HCT116 (cell line): Measurements from ENCODE around the gene SPIRE1. TPM values are rescaled to one million over a fixed set of nuclear protein-coding genes. Genes with fewer than 3 reads are reported as not detected.

Experiments
- ATAC-seq: fragments of 200-7000 bp; cut with Tn5 transposase; 2 replicates; pipeline ENCODE4 v1.9.1; 2020; ENCODE audit warnings: mild to moderate bottlenecking, moderate library complexity
- BruUV-seq: library from RNA; stranded (reverse); fragments of 400-500 nt; replicated peaks from 2 replicates; lab custom pipeline; 2021; lab: Mats Ljungman, UMichigan
- CTCF ChIA-PET: fragments of 300-600 bp; sonication (Branson Sonifier 250); formaldehyde crosslinking; loops from one replicate; lab custom pipeline; 2021; ENCODE audit warnings: antibody characterized with exemption; lab: Charles Lee
- POLR2A ChIA-PET: fragments of 300-600, 350-600 bp; sonication (Branson Sonifier 250); formaldehyde crosslinking; loops from one replicate; lab custom pipeline; 2021; ENCODE audit warnings: antibody characterized with exemption; lab: Charles Lee
- RAD21 ChIA-PET, 2 experiments: fragments of 300-600 bp; sonication (Branson Sonifier 250); formaldehyde crosslinking; loops; one replicate each; lab custom pipeline; 2023; ENCODE audit warnings: low total read pairs in 2 of 2; ENCODE audit not compliant: uncharacterized antibody in 2 of 2, unreplicated experiment in 2 of 2, low non-redundant PET in 1 of 2; lab: Charles Lee
- DNase-seq: peaks from one replicate; pipeline ENCODE4 v3.0.0-alpha.2; 2010; ENCODE audit warnings: low read depth, low spot score
- H2AFZ ChIP-seq: fragments of 200-600 bp; shearing (Covaris generic), sonication (generic); 2 replicates; pipeline ENCODE4 v1.6.1; 2017; ENCODE audit warnings: low read depth, mixed run types, mixed read lengths, antibody characterized with exemption, low read length; ENCODE audit not compliant: poor library complexity, severe bottlenecking
- H3K27ac ChIP-seq: 2 replicates; pipeline ENCODE4 v1.5.1; 2012; ENCODE audit warnings: low read depth, low read length
- H3K27me3 ChIP-seq: fragments of 200-600 bp; sonication (generic); 2 replicates; pipeline ENCODE4 v1.6.1; 2016; ENCODE audit warnings: mixed run types, low read length, mixed read lengths; ENCODE audit not compliant: insufficient read depth
- H3K36me3 ChIP-seq, 2 experiments: fragments of 200-500 bp in 1 of 2; fragments of 200-600 bp in 1 of 2; sonication (Bioruptor generic) in 1 of 2; sonication (generic) in 1 of 2; 2 replicates each; pipeline versions ENCODE4 v1.5.1 to v1.6.1; 2014 to 2016; ENCODE audit warnings: low read length in 2 of 2, inconsistent platforms in 1 of 2, mixed read lengths in 1 of 2, mixed run types in 1 of 2; ENCODE audit not compliant: insufficient read depth in 2 of 2, control insufficient read depth in 1 of 2
- H3K4me1 ChIP-seq, 2 experiments: fragments of 200-600 bp in 1 of 2; sonication (generic) in 1 of 2; 2 replicates each; pipeline versions ENCODE4 v1.5.1 to v1.6.1; 2012 to 2017; ENCODE audit warnings: low read length in 2 of 2, inconsistent platforms in 1 of 2, mild to moderate bottlenecking in 1 of 2, mixed read lengths in 1 of 2, mixed run types in 1 of 2, moderate library complexity in 1 of 2; ENCODE audit not compliant: insufficient read depth in 2 of 2, control insufficient read depth in 1 of 2
- H3K4me2 ChIP-seq: fragments of 200-600 bp; sonication (generic); 2 replicates; pipeline ENCODE4 v1.6.1; 2017; ENCODE audit warnings: mixed run types, low read length, mixed read lengths
- H3K4me3 ChIP-seq, 2 experiments: fragments of 200-600 bp in 1 of 2; sonication (generic) in 1 of 2; replicated peaks in 1 of 2; 2 replicates each; pipeline ENCODE4 v1.5.1; 2011 to 2016; ENCODE audit warnings: low read length in 2 of 2, control low read depth in 1 of 2, low read depth in 1 of 2, mild to moderate bottlenecking in 1 of 2, mixed read lengths in 1 of 2, mixed run types in 1 of 2
- H3K79me2 ChIP-seq: fragments of 200-600 bp; sonication (generic); 2 replicates; pipeline ENCODE4 v1.6.1; 2017; ENCODE audit warnings: mild to moderate bottlenecking, mixed run types, low read length, moderate library complexity, mixed read lengths; ENCODE audit not compliant: insufficient read depth
- H3K9ac ChIP-seq: fragments of 200-600 bp; sonication (generic); 2 replicates; pipeline ENCODE4 v1.6.1; 2016; ENCODE audit warnings: low read length, mixed read lengths
- H3K9me2 ChIP-seq: fragments of 200-600 bp; sonication (generic), shearing (Covaris generic); 2 replicates; pipeline ENCODE4 v1.6.1; 2017; ENCODE audit warnings: mixed run types, mild to moderate bottlenecking, moderate library complexity; ENCODE audit not compliant: insufficient read depth
- H3K9me3 ChIP-seq, 2 experiments: fragments of 200-500 bp in 1 of 2; fragments of 200-600 bp in 1 of 2; sonication (Bioruptor generic) in 1 of 2; sonication (generic) in 1 of 2; 2 replicates each; pipeline ENCODE4 v1.6.1; 2014 to 2017; ENCODE audit warnings: low read length in 2 of 2, mixed read lengths in 2 of 2, inconsistent platforms in 1 of 2, low read depth in 1 of 2, mild to moderate bottlenecking in 1 of 2, mixed run types in 1 of 2, moderate library complexity in 1 of 2; ENCODE audit not compliant: control insufficient read depth in 1 of 2, insufficient read depth in 1 of 2
- H4K20me1 ChIP-seq: fragments of 200-600 bp; sonication (generic), shearing (Covaris generic); 2 replicates; pipeline ENCODE4 v1.6.1; 2017; ENCODE audit warnings: mixed run types, mild to moderate bottlenecking, moderate library complexity; ENCODE audit not compliant: insufficient read depth
- ATF3 ChIP-seq: IDR thresholded peaks from 2 replicates; pipeline ENCODE4 v1.6.1; 2012
- CEBPB ChIP-seq: IDR thresholded peaks from 2 replicates; pipeline ENCODE4 v1.6.1; 2012; ENCODE audit warnings: low read depth
- CTCF ChIP-seq, 3 experiments: fragments of 200-600 bp in 1 of 3; sonication (generic) in 1 of 3; IDR thresholded peaks in 2 of 3; conservative IDR thresholded peaks in 1 of 3; 2 replicates each; pipeline ENCODE4 v1.5.1; 2012 to 2017; ENCODE audit warnings: low read depth in 2 of 3, low read length in 2 of 3, antibody characterized with exemption in 1 of 3, borderline replicate concordance in 1 of 3, control low read depth in 1 of 3, mild to moderate bottlenecking in 1 of 3, mixed read lengths in 1 of 3, mixed run types in 1 of 3, moderate library complexity in 1 of 3; ENCODE audit not compliant: insufficient read depth in 1 of 3
- EGR1 ChIP-seq: IDR thresholded peaks from 2 replicates; pipeline ENCODE4 v1.6.1; 2012; ENCODE audit warnings: low read depth
- ELF1 ChIP-seq: IDR thresholded peaks from 2 replicates; pipeline ENCODE4 v1.6.1; 2012; ENCODE audit warnings: low read depth, borderline replicate concordance
- EZH2 ChIP-seq: fragments of 200-600 bp; sonication (generic); IDR thresholded peaks from 2 replicates; pipeline ENCODE4 v1.6.1; 2017; ENCODE audit warnings: antibody characterized with exemption, mixed run types
- EZH2phosphoT487 ChIP-seq: fragments of 200-600 bp; IDR thresholded peaks from 2 replicates; pipeline ENCODE4 v1.6.1; 2018; ENCODE audit warnings: antibody characterized with exemption, borderline replicate concordance
- FOSL1 ChIP-seq: IDR thresholded peaks from 2 replicates; pipeline ENCODE4 v1.6.1; 2012; ENCODE audit warnings: low read depth
- JUND ChIP-seq: IDR thresholded peaks from 2 replicates; pipeline ENCODE4 v1.6.1; 2012
- MAX ChIP-seq: IDR thresholded peaks from 2 replicates; pipeline ENCODE4 v1.6.1; 2012
- POLR2A ChIP-seq: IDR thresholded peaks from 2 replicates; pipeline ENCODE4 v1.7.0; 2011; ENCODE audit warnings: borderline replicate concordance; ENCODE audit not compliant: insufficient read depth, insufficient read length; ENCODE audit errors: extremely low read depth
- POLR2AphosphoS5 ChIP-seq: IDR thresholded peaks from 2 replicates; pipeline ENCODE4 v1.6.1; 2011; ENCODE audit warnings: mild to moderate bottlenecking, low read depth, low read length, moderate library complexity
- RAD21 ChIP-seq: IDR thresholded peaks from 2 replicates; pipeline ENCODE4 v1.6.1; 2012; ENCODE audit warnings: low read depth, mild to moderate bottlenecking
- REST ChIP-seq: IDR thresholded peaks from 2 replicates; pipeline ENCODE4 v1.6.1; 2012; ENCODE audit warnings: low read depth
- SIN3A ChIP-seq: IDR thresholded peaks from 2 replicates; pipeline ENCODE4 v1.6.1; 2012; ENCODE audit warnings: low read depth
- SP1 ChIP-seq: IDR thresholded peaks from 2 replicates; pipeline ENCODE4 v1.6.1; 2012; ENCODE audit warnings: low read depth
- SRF ChIP-seq: IDR thresholded peaks from 2 replicates; pipeline ENCODE4 v1.6.1; 2012; ENCODE audit warnings: low read depth
- TCF7L2 ChIP-seq: IDR thresholded peaks from 2 replicates; pipeline ENCODE4 v1.7.0; 2011; ENCODE audit warnings: borderline replicate concordance, inconsistent platforms; ENCODE audit not compliant: insufficient read depth, insufficient read length; ENCODE audit errors: extremely low read depth
- ZBTB33 ChIP-seq: IDR thresholded peaks from 2 replicates; pipeline ENCODE4 v1.6.1; 2011; ENCODE audit warnings: mild to moderate bottlenecking, low read length, moderate library complexity; ENCODE audit not compliant: insufficient replicate concordance; ENCODE audit errors: extremely low read depth
- ZNF274 ChIP-seq: fragments of 200-500 bp; sonication (Bioruptor generic); IDR thresholded peaks from 2 replicates; pipeline ENCODE4 v1.6.1; 2014; ENCODE audit warnings: mild to moderate bottlenecking, low read depth, low read length, inconsistent platforms
- intact Hi-C: fragments of 100-400 bp; cut with micrococcal nuclease; formaldehyde crosslinking; loops from 2 replicates; pipeline ENCODE4 v1.10.0; 2022
- total RNA-seq: library from RNA; stranded (reverse); gene quantifications from one replicate; pipeline ENCODE4 v1.2.1, GENCODE V29; 2021; ENCODE audit not compliant: unreplicated experiment

SPIRE1 gene
- total RNA-seq, 1 experiment from 2014 or later: 26.6 TPM

GRCh38 chr18:12518832-12519531 is 138.9 kb downstream of the SPIRE1 start:
- no peaks in the 10 kb centered on the region for H4K20me1 ChIP-seq
- ChIA-PET POLR2A (no interaction called here), CTCF (interaction anchor here (1.1 kb wide), 1 partner anchor 21 kb away, joined by 3 read pairs; no protein-coding TSS in a partner anchor), RAD21 (no interaction called here)
- no peak overlapping the region for H3K9ac ChIP-seq
- H3K4me3 ChIP-seq: no peak overlapping the region
- no peaks in the 10 kb centered on the region for H3K27me3 ChIP-seq
- DNase-seq: no peak
- no peaks in the 10 kb centered on the region for H3K36me3 ChIP-seq
- BruUV-seq: no TSS peak
- no peak for TF ChIP-seq EZH2
- TF ChIP-seq CTCF (IDR thresholded peaks at IDR 0.05 in 2 of 3, conservative IDR thresholded peaks at IDR 0.05 in 1 of 3; ENCODE audit: borderline replicate concordance in 1 of 3, insufficient read depth in 1 of 3, low read depth in 2 of 3, low read length in 2 of 3): no peak
- TF ChIP-seq SIN3A: no peak
- TF ChIP-seq EGR1: no peak
- no peak for TF ChIP-seq SP1
- no peak for TF ChIP-seq POLR2A
- no peak for TF ChIP-seq ZBTB33
- no peak for TF ChIP-seq ELF1
- TF ChIP-seq RAD21: no peak
- no peak for TF ChIP-seq ATF3
- no peak for TF ChIP-seq CEBPB
- TF ChIP-seq ZNF274: no peak
- no peak for TF ChIP-seq SRF
- TF ChIP-seq FOSL1: no peak
- TF ChIP-seq REST: no peak
- TF ChIP-seq TCF7L2: no peak
- no peak for TF ChIP-seq POLR2AphosphoS5
- TF ChIP-seq EZH2phosphoT487: no peak
- TF ChIP-seq JUND: no peak
- TF ChIP-seq MAX: no peak
- TF ChIP-seq, all 23 proteins: peak for 0
- Histone ChIP-seq H2AFZ (no peak overlapping the region), H3K9me2 (no peaks in the 10 kb centered on the region), H3K4me2 (no peak overlapping the region), H3K4me1 (no peaks in the 10 kb centered on the region), H3K79me2 (no peaks in the 10 kb centered on the region), H3K27ac (no peak overlapping the region), H3K9me3 (no peaks in the 10 kb centered on the region)
- no peak for ATAC-seq
- intact Hi-C loops: no loop called here
